Right lobe of liver (tissue), 4 donors: ENCODE results near the gene COPZ1.

Source experiments
- POLR2A ChIP-seq: fragments of 450-650 bp; IDR thresholded peaks from one replicate; pipeline ENCODE4 v1.6.1; 2017; ENCODE audit warnings: antibody characterized with exemption, mild to moderate bottlenecking
- TF ChIP-seq, protein P1 (sequence below), 4 donors: fragments of 200-600 bp in 3 of 4; fragments of 450-650 bp in 1 of 4; IDR thresholded peaks; one replicate each; pipeline versions ENCODE4 v1.5.1 to v1.8.0; 2016 to 2022; ENCODE audit warnings: antibody characterized with exemption in 4 of 4, mild to moderate bottlenecking in 2 of 4
- donor health status: DM: no; HTN: no; CAD: no.
- donor health status: DM: no; HTN: no; CAD: no.
- donor health status: DM: no; HTN: yes; CAD: no.

DNA sequence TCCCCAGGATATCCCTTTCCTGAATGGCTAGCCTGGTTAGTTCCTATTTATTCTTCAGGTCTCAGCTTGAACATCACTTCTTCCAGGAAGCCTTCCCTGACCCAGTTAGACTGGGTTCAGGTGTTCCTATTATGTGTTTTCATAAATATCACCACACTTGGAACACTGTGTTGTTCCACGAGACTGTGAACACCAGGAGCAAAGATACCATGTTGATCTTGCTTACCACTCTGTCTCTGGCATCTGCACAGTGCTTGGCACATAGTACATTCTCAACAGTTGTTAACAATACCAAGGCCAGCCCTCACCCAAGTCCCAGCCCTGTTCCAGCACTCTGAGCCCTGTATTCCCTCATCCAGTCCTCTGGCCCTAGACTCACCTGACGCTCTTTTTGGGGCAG is 73.3 kb downstream of the COPZ1 start:
- no peak for TF ChIP-seq POLR2A
- TF ChIP-seq, protein P1, sequence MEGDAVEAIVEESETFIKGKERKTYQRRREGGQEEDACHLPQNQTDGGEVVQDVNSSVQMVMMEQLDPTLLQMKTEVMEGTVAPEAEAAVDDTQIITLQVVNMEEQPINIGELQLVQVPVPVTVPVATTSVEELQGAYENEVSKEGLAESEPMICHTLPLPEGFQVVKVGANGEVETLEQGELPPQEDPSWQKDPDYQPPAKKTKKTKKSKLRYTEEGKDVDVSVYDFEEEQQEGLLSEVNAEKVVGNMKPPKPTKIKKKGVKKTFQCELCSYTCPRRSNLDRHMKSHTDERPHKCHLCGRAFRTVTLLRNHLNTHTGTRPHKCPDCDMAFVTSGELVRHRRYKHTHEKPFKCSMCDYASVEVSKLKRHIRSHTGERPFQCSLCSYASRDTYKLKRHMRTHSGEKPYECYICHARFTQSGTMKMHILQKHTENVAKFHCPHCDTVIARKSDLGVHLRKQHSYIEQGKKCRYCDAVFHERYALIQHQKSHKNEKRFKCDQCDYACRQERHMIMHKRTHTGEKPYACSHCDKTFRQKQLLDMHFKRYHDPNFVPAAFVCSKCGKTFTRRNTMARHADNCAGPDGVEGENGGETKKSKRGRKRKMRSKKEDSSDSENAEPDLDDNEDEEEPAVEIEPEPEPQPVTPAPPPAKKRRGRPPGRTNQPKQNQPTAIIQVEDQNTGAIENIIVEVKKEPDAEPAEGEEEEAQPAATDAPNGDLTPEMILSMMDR (IDR thresholded peaks at IDR 0.05), result no peak
